ENCODE data around the gene ARRB1. TPM values are rescaled to one million over a fixed set of nuclear protein-coding genes. Genes with fewer than 3 reads are reported as not detected.

The ARRB1 gene
- total RNA-seq, 4 donors from 2014 or later: 23.1 to 61.8 (median 44.8) TPM

DNA sequence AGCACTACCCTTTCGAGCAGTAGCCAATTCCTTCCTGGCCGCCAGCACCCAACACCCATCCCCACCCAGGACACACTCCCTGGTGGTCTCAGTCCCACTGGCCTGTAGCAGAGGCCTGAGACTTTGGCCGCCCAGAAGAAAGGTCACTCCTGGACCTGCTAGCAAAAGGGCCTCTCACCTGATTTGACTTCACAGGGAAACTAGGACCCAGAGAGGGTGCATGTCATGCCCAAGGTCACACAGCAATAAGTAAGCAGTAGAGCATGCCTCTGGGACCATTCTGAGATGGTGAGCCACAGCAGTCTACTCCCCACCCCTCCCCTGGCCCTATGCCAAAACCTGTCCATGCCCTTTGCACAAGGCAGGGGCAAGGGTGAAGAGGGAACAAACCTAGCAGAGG, 7.3 kb downstream of the ARRB1 start:
- H3K36me3 ChIP-seq: no peaks in the 10 kb centered on the region
- H3K4me3 ChIP-seq: no peak overlapping the region
- H3K27ac ChIP-seq: peak overlapping the region; percentile 46 to 73
- TF ChIP-seq, protein P1, sequence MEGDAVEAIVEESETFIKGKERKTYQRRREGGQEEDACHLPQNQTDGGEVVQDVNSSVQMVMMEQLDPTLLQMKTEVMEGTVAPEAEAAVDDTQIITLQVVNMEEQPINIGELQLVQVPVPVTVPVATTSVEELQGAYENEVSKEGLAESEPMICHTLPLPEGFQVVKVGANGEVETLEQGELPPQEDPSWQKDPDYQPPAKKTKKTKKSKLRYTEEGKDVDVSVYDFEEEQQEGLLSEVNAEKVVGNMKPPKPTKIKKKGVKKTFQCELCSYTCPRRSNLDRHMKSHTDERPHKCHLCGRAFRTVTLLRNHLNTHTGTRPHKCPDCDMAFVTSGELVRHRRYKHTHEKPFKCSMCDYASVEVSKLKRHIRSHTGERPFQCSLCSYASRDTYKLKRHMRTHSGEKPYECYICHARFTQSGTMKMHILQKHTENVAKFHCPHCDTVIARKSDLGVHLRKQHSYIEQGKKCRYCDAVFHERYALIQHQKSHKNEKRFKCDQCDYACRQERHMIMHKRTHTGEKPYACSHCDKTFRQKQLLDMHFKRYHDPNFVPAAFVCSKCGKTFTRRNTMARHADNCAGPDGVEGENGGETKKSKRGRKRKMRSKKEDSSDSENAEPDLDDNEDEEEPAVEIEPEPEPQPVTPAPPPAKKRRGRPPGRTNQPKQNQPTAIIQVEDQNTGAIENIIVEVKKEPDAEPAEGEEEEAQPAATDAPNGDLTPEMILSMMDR (IDR thresholded peaks at IDR 0.05): no peak
- TF ChIP-seq POLR2A (IDR thresholded peaks at IDR 0.05): no peak
- no peaks in the 10 kb centered on the region for H3K27me3 ChIP-seq
- DNase-seq: no peak
- no peaks in the 10 kb centered on the region for H3K9me3 ChIP-seq
- peaks cover 14 to 21% of the 10 kb centered on the region in 2 donors for H3K4me1 ChIP-seq
- intact Hi-C loops (cut with DNase I; ENCODE audit: low total_unique reads): no loop called here

DNA sequence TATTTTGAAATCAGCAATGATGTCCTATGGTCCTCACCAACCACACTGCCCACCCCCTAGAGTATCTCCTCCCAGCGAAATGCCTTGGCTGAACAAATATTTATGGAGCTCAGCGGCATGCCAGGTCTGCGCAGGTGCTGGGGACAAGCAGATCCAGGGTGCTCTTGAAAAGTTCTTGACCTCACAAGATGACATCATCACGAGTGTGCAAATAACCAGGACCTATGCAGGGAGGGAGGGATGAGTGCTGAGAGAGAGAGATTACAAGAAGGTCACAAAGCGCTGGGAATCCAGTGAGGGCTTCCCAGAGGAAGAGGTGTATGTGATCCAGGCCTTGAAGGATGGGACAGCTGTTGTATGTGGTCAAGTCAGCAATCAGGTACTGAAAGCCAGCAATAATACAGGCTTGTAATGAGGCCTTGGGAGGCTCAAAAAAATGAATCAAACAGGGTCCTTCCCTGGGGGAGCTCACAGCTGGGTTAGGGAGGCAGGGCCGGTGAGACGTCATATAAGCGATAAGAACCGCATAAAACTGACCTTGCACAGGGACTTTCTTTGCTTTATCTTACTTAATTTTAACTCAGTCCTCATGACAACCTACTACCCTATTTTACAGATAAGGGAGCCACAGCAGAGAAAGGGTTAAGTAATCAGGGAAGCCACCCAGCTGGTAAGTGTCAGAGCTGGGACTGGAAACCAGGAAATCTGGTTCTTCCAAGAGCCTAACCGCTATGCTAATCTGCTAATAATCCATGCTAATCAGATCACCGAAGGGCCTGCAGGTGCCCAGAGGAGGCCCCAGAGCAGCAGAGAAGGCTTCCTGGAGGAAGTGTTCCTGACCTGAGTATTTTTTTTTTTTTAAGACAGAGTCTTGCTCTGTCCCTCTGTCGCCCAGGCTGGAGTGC, 8.2 kb downstream of the ARRB1 start:
- Histone ChIP-seq H3K4me1 (peaks cover 10 to 21% of the 10 kb centered on the region in 2 donors), H3K27me3 (no peaks in the 10 kb centered on the region), H3K27ac (peak overlapping the region; percentile 46 to 73), H3K4me3 (no peak overlapping the region), H3K36me3 (no peaks in the 10 kb centered on the region), H3K9me3 (no peaks in the 10 kb centered on the region)
- intact Hi-C loops (cut with DNase I; ENCODE audit: low total_unique reads): no loop called here
- no peak for DNase-seq
- TF ChIP-seq, protein P1 (IDR thresholded peaks at IDR 0.05): no peak
- TF ChIP-seq POLR2A (IDR thresholded peaks at IDR 0.05): no peak

DNA sequence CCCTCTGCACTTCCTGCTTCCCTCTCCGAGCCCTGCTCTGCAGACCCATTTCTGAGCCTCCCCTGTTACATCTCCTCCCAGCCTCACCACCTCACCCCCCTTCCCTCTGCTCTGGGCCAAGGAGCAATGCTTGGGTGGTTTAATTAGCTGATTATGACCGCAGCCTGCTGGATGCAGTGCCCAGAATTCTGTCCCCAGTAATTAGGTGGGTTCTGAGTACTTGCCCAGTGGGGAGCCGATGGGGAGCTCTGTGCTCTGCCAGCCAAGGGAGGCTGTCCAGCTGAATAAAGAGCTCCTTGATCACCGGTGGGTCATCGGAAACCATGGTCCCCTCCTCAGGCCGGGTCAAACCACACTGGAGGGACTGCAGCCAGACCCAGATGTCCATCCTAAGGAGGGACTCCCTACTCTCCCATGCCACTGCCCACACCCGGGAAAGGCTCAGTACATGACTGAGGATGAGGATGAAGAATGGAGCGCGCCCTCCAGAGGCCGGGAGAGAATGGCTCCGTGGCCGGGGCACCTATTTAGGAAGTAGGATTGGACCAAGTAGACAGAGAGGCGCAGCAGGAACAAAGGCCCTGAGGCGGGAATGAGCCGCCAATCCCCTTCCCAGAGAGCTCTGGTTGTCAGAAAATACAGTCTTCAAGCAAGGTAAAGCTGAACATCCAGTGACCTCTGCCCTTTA, 9.1 kb downstream of the ARRB1 start:
- no peak for DNase-seq
- Histone ChIP-seq H3K27ac (peak overlapping the region; percentile 73 to 76), H3K4me1 (peaks cover 9 to 18% of the 10 kb centered on the region in 2 donors), H3K27me3 (no peaks in the 10 kb centered on the region), H3K9me3 (no peaks in the 10 kb centered on the region), H3K4me3 (no peak overlapping the region), H3K36me3 (no peaks in the 10 kb centered on the region)
- intact Hi-C loops (cut with DNase I; ENCODE audit: low total_unique reads): no loop called here
- no peak for TF ChIP-seq POLR2A (IDR thresholded peaks at IDR 0.05)
- TF ChIP-seq, protein P1 (IDR thresholded peaks at IDR 0.05): no peak

DNA sequence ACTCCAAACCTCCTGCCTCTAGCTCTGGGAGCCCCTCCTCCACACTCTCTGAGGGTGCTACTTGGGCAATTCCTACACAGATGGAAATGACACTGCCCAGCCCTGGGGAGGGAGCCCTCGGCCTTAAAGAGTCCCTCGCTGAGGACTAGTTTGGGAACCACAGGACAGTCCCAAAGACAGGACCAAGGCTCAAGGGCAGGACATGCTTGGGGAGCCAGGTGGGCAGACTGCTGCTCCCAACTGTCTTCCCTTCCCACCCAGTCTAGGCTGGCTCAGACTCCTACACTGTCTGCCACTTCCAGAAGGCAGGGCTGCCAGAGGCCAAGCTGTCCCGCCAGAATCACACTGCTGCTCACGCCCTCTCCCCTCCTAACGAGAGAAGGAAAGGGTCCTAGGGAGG, 9.8 kb downstream of the ARRB1 start:
- H3K27ac ChIP-seq: peak overlapping the region; percentile 73 to 76
- no peaks in the 10 kb centered on the region for H3K36me3 ChIP-seq
- peaks cover 9 to 16% of the 10 kb centered on the region in 2 donors for H3K4me1 ChIP-seq
- H3K4me3 ChIP-seq: no peak overlapping the region
- no peaks in the 10 kb centered on the region for H3K27me3 ChIP-seq
- H3K9me3 ChIP-seq: no peaks in the 10 kb centered on the region
- TF ChIP-seq, protein P1 (IDR thresholded peaks at IDR 0.05): no peak
- no peak for TF ChIP-seq POLR2A (IDR thresholded peaks at IDR 0.05)
- no peak for DNase-seq
- intact Hi-C loops (cut with DNase I; ENCODE audit: low total_unique reads): no loop called here
